IMR-90 (cell line): ENCODE data around the gene HCRTR2.

ENCODE experiments used
- BHLHE40 ChIP-seq: fragments of 150-350 bp; IDR thresholded peaks from 2 replicates; pipeline ENCODE4 v1.6.1; 2016; ENCODE audit warnings: mild to moderate bottlenecking, low read depth, low read length
- CEBPB ChIP-seq: IDR thresholded peaks from 2 replicates; pipeline ENCODE4 v1.6.1; 2012; ENCODE audit warnings: low read depth, low read length, improper control_type of control experiment
- CTCF ChIP-seq: conservative IDR thresholded peaks from 2 replicates; pipeline ENCODE4 v1.5.1; 2012; ENCODE audit warnings: mild to moderate bottlenecking, low read depth, low read length, improper control_type of control experiment
- ELK1 ChIP-seq: fragments of 150-350 bp; IDR thresholded peaks from 2 replicates; pipeline ENCODE4 v1.6.1; 2016; ENCODE audit warnings: low read depth, mild to moderate bottlenecking, low read length, moderate library complexity, borderline replicate concordance
- FOS ChIP-seq: fragments of 150-350 bp; IDR thresholded peaks from 2 replicates; pipeline ENCODE4 v1.6.1; 2016; ENCODE audit warnings: low read depth, low read length
- MAFK ChIP-seq: IDR thresholded peaks from 2 replicates; pipeline ENCODE4 v1.6.1; 2012; ENCODE audit warnings: low read depth, low read length, improper control_type of control experiment
- MAZ ChIP-seq: IDR thresholded peaks from 2 replicates; pipeline ENCODE4 v1.6.1; 2012; ENCODE audit warnings: low read depth, mild to moderate bottlenecking, low read length, improper control_type of control experiment, moderate library complexity, borderline replicate concordance
- MXI1 ChIP-seq: IDR thresholded peaks from 2 replicates; pipeline ENCODE4 v1.6.1; 2012; ENCODE audit warnings: low read depth, mild to moderate bottlenecking, low read length, moderate library complexity, borderline replicate concordance
- NFE2L2 ChIP-seq: fragments of 150-350 bp; IDR thresholded peaks from 2 replicates; pipeline ENCODE4 v1.6.1; 2016; ENCODE audit warnings: low read depth, mild to moderate bottlenecking, low read length
- POLR2A ChIP-seq: IDR thresholded peaks from 2 replicates; pipeline ENCODE4 v1.6.1; 2012; ENCODE audit warnings: mild to moderate bottlenecking, low read depth, low read length
- RAD21 ChIP-seq: IDR thresholded peaks from 2 replicates; pipeline ENCODE4 v1.6.1; 2012; ENCODE audit warnings: low read length, improper control_type of control experiment
- RFX5 ChIP-seq: IDR thresholded peaks from 2 replicates; pipeline ENCODE4 v1.8.0; 2012; ENCODE audit warnings: low read depth, mild to moderate bottlenecking, low read length, moderate library complexity
- SMC3 ChIP-seq: fragments of 150-350 bp; IDR thresholded peaks from 2 replicates; pipeline ENCODE4 v1.6.1; 2016; ENCODE audit warnings: low read depth, mild to moderate bottlenecking, antibody characterized with exemption, low read length, moderate library complexity
- USF2 ChIP-seq: fragments of 150-350 bp; IDR thresholded peaks from 2 replicates; pipeline ENCODE4 v1.6.1; 2017; ENCODE audit warnings: mild to moderate bottlenecking, antibody characterized with exemption, low read length, low read depth

- TF ChIP-seq POLR2A (no peak), CTCF (no peak), BHLHE40 (no peak), NFE2L2 (no peak), RAD21 (no peak), SMC3 (no peak), CEBPB (no peak), MAFK (no peak), MAZ (no peak), MXI1 (no peak), USF2 (no peak), RFX5 (no peak), FOS (no peak), ELK1 (no peak)
Observed at GRCh38 chr6:55299286-55299985, 125.1 kb downstream of the HCRTR2 start.
